HepG2 (cell line): Measurements from ENCODE around the gene UPF3A. TPM values are rescaled to one million over a fixed set of nuclear protein-coding genes. Genes with fewer than 3 reads are reported as not detected.

Experiments
- ATAC-seq: fragments of 200-7000 bp; cut with Tn5 transposase; 3 replicates; pipeline ENCODE4 v1.9.1; 2020; ENCODE audit warnings: mild to moderate bottlenecking, moderate library complexity
- BruUV-seq: library from RNA; stranded (reverse); fragments of 400-500 nt; replicated peaks from 2 replicates; lab custom pipeline; 2021; lab: Mats Ljungman, UMichigan
- CTCF ChIA-PET: fragments of 300-600 bp; formaldehyde crosslinking; extraction: SDS; loops from one replicate; lab custom pipeline; 2021; ENCODE audit warnings: low total read pairs, inconsistent platforms, low intra/inter-chr PET ratio; lab: Yijun Ruan, JAX
- POLR2A ChIA-PET: fragments of 350-600 bp; sonication (Branson Sonifier 250); formaldehyde crosslinking; loops from one replicate; lab custom pipeline; 2020; ENCODE audit warnings: antibody characterized with exemption, inconsistent platforms; lab: Yijun Ruan, JAX
- DNase-seq: peaks from one replicate; pipeline ENCODE4 v3.0.0-alpha.2; 2015; ENCODE audit warnings: low spot score
- FAIRE-seq: peaks from 3 replicates; lab custom pipeline; 2011; peaks lifted over from hg19 to GRCh38; lab: Jason Lieb, UNC
- H2AFZ ChIP-seq: one replicate; pipeline ENCODE4 v1.6.1; 2011; ENCODE audit warnings: low read length, inconsistent platforms
- H3K27ac ChIP-seq: fragments of 300-600 bp; 3 replicates; pipeline ENCODE4 v1.8.0; 2011; ENCODE audit warnings: mixed run types, mild to moderate bottlenecking, mixed read lengths, low read length, inconsistent platforms; ENCODE audit not compliant: insufficient read depth; ENCODE audit errors: extremely low read length
- H3K27me3 ChIP-seq, 2 experiments: fragments of 200-600 bp in 1 of 2; 2 replicates in 1 of 2; 3 replicates in 1 of 2; pipeline versions ENCODE4 v1.6.0 to v1.8.0; 2011; ENCODE audit warnings: low read length in 2 of 2, mild to moderate bottlenecking in 2 of 2, moderate library complexity in 2 of 2, inconsistent platforms in 1 of 2; ENCODE audit not compliant: insufficient read depth in 2 of 2, control insufficient read depth in 1 of 2
- H3K36me3 ChIP-seq, 2 experiments: fragments of 200-600 bp in 1 of 2; replicated peaks in 1 of 2; 2 replicates in 1 of 2; 3 replicates in 1 of 2; pipeline versions ENCODE4 v1.5.1 to v1.8.0; 2011; ENCODE audit warnings: low read length in 2 of 2, inconsistent platforms in 1 of 2; ENCODE audit not compliant: insufficient read depth in 2 of 2, control insufficient read depth in 1 of 2
- H3K4me1 ChIP-seq: 2 replicates; pipeline ENCODE4 v1.5.1; 2012; ENCODE audit warnings: low read length, inconsistent platforms; ENCODE audit not compliant: insufficient read depth
- H3K4me2 ChIP-seq: 2 replicates; pipeline ENCODE4 v1.6.0; 2011; ENCODE audit warnings: low read depth, low read length, inconsistent platforms
- H3K4me3 ChIP-seq, 3 experiments: fragments of 200-600 bp in 1 of 3; sonication (generic), shearing (Covaris generic) in 1 of 3; replicated peaks in 1 of 3; 2 replicates each; pipeline ENCODE4 v1.5.1; 2011 to 2016; ENCODE audit warnings: low read length in 3 of 3, inconsistent platforms in 2 of 3, low read depth in 2 of 3, mild to moderate bottlenecking in 2 of 3, control low read depth in 1 of 3, mixed read lengths in 1 of 3; ENCODE audit not compliant: insufficient read depth in 1 of 3
- H3K79me2 ChIP-seq: one replicate; pipeline ENCODE4 v1.6.1; 2011; ENCODE audit warnings: low read length, inconsistent platforms; ENCODE audit not compliant: insufficient read depth
- H3K9ac ChIP-seq: 2 replicates; pipeline ENCODE4 v1.6.0; 2011; ENCODE audit warnings: mild to moderate bottlenecking, low read depth, low read length, inconsistent platforms; ENCODE audit not compliant: insufficient read depth
- H3K9me3 ChIP-seq: 2 replicates; pipeline ENCODE4 v1.5.1; 2012; ENCODE audit warnings: mild to moderate bottlenecking, low read length
- H4K20me1 ChIP-seq: 2 replicates; pipeline ENCODE4 v1.6.0; 2011; ENCODE audit warnings: inconsistent platforms, mild to moderate bottlenecking, low read length, moderate library complexity; ENCODE audit not compliant: insufficient read depth
- CEBPZ ChIP-seq: IDR thresholded peaks from 2 replicates; pipeline ENCODE4 v1.6.1; 2012; ENCODE audit warnings: low read length, improper control_type of control experiment
- KDM6A ChIP-seq: IDR thresholded peaks from 2 replicates; pipeline ENCODE4 v1.6.1; 2016; ENCODE audit warnings: low read depth
- SRSF1 ChIP-seq: fragments of 200-400 bp; formaldehyde crosslinking; optimal IDR thresholded peaks from 2 replicates; pipeline ENCODE3; 2017; ENCODE audit warnings: mild to moderate bottlenecking, low read depth, low read length, moderate library complexity
- ZNF230 ChIP-seq: sonication (generic); formaldehyde crosslinking; IDR thresholded peaks from 2 replicates; pipeline ENCODE4 v1.4.0; 2020; ENCODE audit warnings: mild to moderate bottlenecking, missing genetic modification reagents
- ZNF33A ChIP-seq: sonication (generic); formaldehyde crosslinking; IDR thresholded peaks from 2 replicates; pipeline ENCODE4 v1.5.1; 2020; ENCODE audit warnings: missing genetic modification reagents, mild to moderate bottlenecking, moderate library complexity, borderline replicate concordance
- ZNF33B ChIP-seq: sonication (generic); formaldehyde crosslinking; IDR thresholded peaks from 2 replicates; pipeline ENCODE4 v1.5.1; 2020; ENCODE audit warnings: mild to moderate bottlenecking, missing genetic modification reagents
- ZNF503 ChIP-seq: sonication (generic); formaldehyde crosslinking; IDR thresholded peaks from 2 replicates; pipeline ENCODE4 v1.4.0; 2020; ENCODE audit warnings: missing genetic modification reagents
- ZNF775 ChIP-seq: sonication (generic); formaldehyde crosslinking; IDR thresholded peaks from 2 replicates; pipeline ENCODE4 v1.4.0; 2020; ENCODE audit warnings: missing genetic modification reagents, mild to moderate bottlenecking, moderate library complexity, borderline replicate concordance
- WGBS: methylation state at CpG from one replicate; pipeline ENCODE4 v1.1.6; 2017; ENCODE audit warnings: low lambda C conversion rate; 5-methylcytosine and 5-hydroxymethylcytosine counted together
- in situ Hi-C: cut with HindIII; loops from 2 replicates; pipeline ENCODE4 v1.10.0; 2017; ENCODE audit warnings: low pct_unique_long_range_greater_than_20kb; ENCODE audit not compliant: extremely low pct_ligation_motif_present
- intact Hi-C: fragments of 100-400 bp; cut with micrococcal nuclease; formaldehyde crosslinking; loops from one replicate; pipeline ENCODE4 v1.10.0; 2022; ENCODE audit not compliant: unreplicated experiment
- polyA plus RNA-seq, 8 experiments: library from polyadenylated mRNA; depleted of rRNA in 3 of 8; stranded (reverse) in 7 of 8; unstranded in 1 of 8; fragments of >200 nt; fragmentation: Illumina TruSeq in 4 of 8; extraction: Trizol in 4 of 8; gene quantifications; 2 replicates each; pipeline versions ENCODE4 v1.2.1 to v1.2.3, GENCODE V29; 2011 to 2016; ENCODE audit warnings: low read depth in 4 of 8, missing spikeins in 1 of 8, mixed read lengths in 1 of 8; ENCODE audit not compliant: insufficient read depth in 1 of 8
- total RNA-seq, 5 experiments: library from RNA; depleted of rRNA; stranded (reverse); fragments of >200 nt; fragmentation: Illumina TruSeq; extraction: Trizol; gene quantifications; 2 replicates each; pipeline ENCODE4 v1.2.3, GENCODE V29; 2016; ENCODE audit warnings: low read depth in 1 of 5

The UPF3A gene
- total and polyA plus RNA-seq, 2 of the 13 experiments (the other 11 are each of a cell fraction or from before 2014, with no cell fraction given): 60.2 to 63.8 TPM

GRCh38 chr13:114314074-114314912, 32.9 kb downstream of the UPF3A start, which contains the start of gene CHAMP1 (continued):
- TF ChIP-seq CEBPZ (no peak), ZNF230 (CRISPR knock-in tag) (peak; percentile 28; the same call in 1 of the 2 replicates)

GRCh38 chr13:114315074-114315785, 33.8 kb downstream of the UPF3A start:
- Histone ChIP-seq H3K9ac (peak overlapping the region; percentile 87), H3K27me3 (no peaks in the 10 kb centered on the region; a peak in 1 of 5 replicates), H3K79me2 (peaks cover 52% of the 10 kb centered on the region), H3K4me1 (peaks cover 70% of the 10 kb centered on the region), H2AFZ (no peak overlapping the region), H3K27ac (peak overlapping the region; percentile 89), H3K9me3 (no peaks in the 10 kb centered on the region), H4K20me1 (no peaks in the 10 kb centered on the region), H3K4me2 (peak overlapping the region; percentile 82), H3K4me3 (peak overlapping the region; percentile 68 to 83 (median 82)), H3K36me3 (peaks cover 2 to 5% of the 10 kb centered on the region in 2 experiments; a peak in 1 of 5 replicates)
- TF ChIP-seq ZNF503 (no peak), SRSF1 (no peak), ZNF33A (0 out of 2 replicates have a peak, but pooled peaks have one; percentile 0), ZNF775 (peak; percentile 39; the same call in 1 of the 2 replicates), ZNF33B (CRISPR knock-in tag) (no peak), KDM6A (CRISPR knock-in tag) (no peak)
- BruUV-seq: TSS peak; percentile 78
- no peak for FAIRE-seq
- no peak for DNase-seq
- in situ Hi-C loops (no loop called here), intact Hi-C loops (loop anchor here (2.0 kb wide), 1 partner anchor 34 kb away; the partner anchor contains the start of gene UPF3A)
- ChIA-PET CTCF (no interaction called here), POLR2A (interaction anchor here (3.7 kb wide), 1 partner anchor 34 kb away, joined by 15 read pairs; the partner anchor contains the start of gene UPF3A)
- no peak for ATAC-seq
- 4% methylated on average over 7 of the region's 7 CpGs for WGBS
